Karpas-422 (cell line): Measurements from ENCODE around the gene C8G. TPM values are rescaled to one million over a fixed set of nuclear protein-coding genes. Genes with fewer than 3 reads are reported as not detected.

ENCODE experiments used
- DNase-seq: peaks from one replicate; pipeline ENCODE4 v3.0.0-alpha.2; 2015
- H2AFZ ChIP-seq: fragments of 200-600 bp; sonication (generic); 2 replicates; pipeline ENCODE4 v1.6.1; 2014; ENCODE audit warnings: antibody characterized with exemption, low read length, mixed read lengths
- H3K27ac ChIP-seq: fragments of 200-600 bp; sonication (generic); 2 replicates; pipeline ENCODE4 v1.5.1; 2014; ENCODE audit warnings: mild to moderate bottlenecking, low read length, moderate library complexity
- H3K27me3 ChIP-seq: fragments of 200-600 bp; sonication (generic); 2 replicates; pipeline ENCODE4 v1.6.1; 2014; ENCODE audit warnings: low read length, mixed read lengths
- H3K36me3 ChIP-seq: fragments of 200-600 bp; sonication (generic); 2 replicates; pipeline ENCODE4 v1.6.1; 2014; ENCODE audit warnings: low read length, mixed read lengths; ENCODE audit not compliant: insufficient read depth
- H3K4me1 ChIP-seq: fragments of 200-600 bp; sonication (generic); 2 replicates; pipeline ENCODE4 v1.6.1; 2014; ENCODE audit warnings: mild to moderate bottlenecking, low read length, mixed read lengths
- H3K4me2 ChIP-seq: fragments of 200-600 bp; sonication (generic); 2 replicates; pipeline ENCODE4 v1.6.1; 2014; ENCODE audit warnings: low read length, low read depth, mild to moderate bottlenecking; ENCODE audit not compliant: poor library complexity, severe bottlenecking
- H3K4me3 ChIP-seq: fragments of 200-600 bp; sonication (generic); 2 replicates; pipeline ENCODE4 v1.5.1; 2014; ENCODE audit warnings: mild to moderate bottlenecking, antibody characterized with exemption, low read length, mixed read lengths
- H3K79me2 ChIP-seq: fragments of 200-600 bp; sonication (generic); 2 replicates; pipeline ENCODE4 v1.6.1; 2014; ENCODE audit warnings: mild to moderate bottlenecking, low read length, mixed read lengths
- H3K9ac ChIP-seq: fragments of 200-600 bp; sonication (generic); 2 replicates; pipeline ENCODE4 v1.6.0; 2014; ENCODE audit warnings: low read length
- H3K9me2 ChIP-seq: fragments of 200-600 bp; sonication (generic), shearing (Covaris generic); replicated peaks from 2 replicates; pipeline ENCODE4 v1.6.0; 2014; ENCODE audit warnings: mild to moderate bottlenecking, low read length, moderate library complexity; ENCODE audit not compliant: insufficient read depth
- H3K9me3 ChIP-seq: fragments of 300-700, 200-600 bp; sonication (generic); 2 replicates; pipeline ENCODE4 v1.6.1; 2014; ENCODE audit warnings: low read length, mixed read lengths
- H4K20me1 ChIP-seq: fragments of 200-600 bp; sonication (generic); 2 replicates; pipeline ENCODE4 v1.6.1; 2014; ENCODE audit warnings: mild to moderate bottlenecking, antibody characterized with exemption, low read length, low read depth; ENCODE audit not compliant: insufficient read depth
- total RNA-seq: library from RNA; depleted of rRNA; stranded (reverse); fragments of >200 nt; shearing (Covaris generic); gene quantifications from 2 replicates; pipeline ENCODE4 v1.2.3, GENCODE V29; 2014; ENCODE audit warnings: low replicate concordance

C8G gene
- total RNA-seq, 1 experiment from 2014 or later, result not detected

GRCh38 chr9:136956604-136957003, 11.6 kb downstream of the C8G start:
- Histone ChIP-seq H2AFZ (no peak overlapping the region), H3K27me3 (no peaks in the 10 kb centered on the region), H3K4me3 (no peak overlapping the region), H4K20me1 (0 out of 2 replicates have a peak, but pooled peaks cover 3% of the 10 kb centered on the region), H3K27ac (no peak overlapping the region), H3K9me2 (no peaks in the 10 kb centered on the region), H3K36me3 (no peaks in the 10 kb centered on the region), H3K9ac (no peak overlapping the region), H3K4me2 (no peak overlapping the region), H3K4me1 (no peaks in the 10 kb centered on the region), H3K9me3 (no peaks in the 10 kb centered on the region), H3K79me2 (no peaks in the 10 kb centered on the region)
- DNase-seq, result no peak

- no peak overlapping the region for H2AFZ ChIP-seq
- no peaks in the 10 kb centered on the region for H3K27me3 ChIP-seq
- no peak overlapping the region for H3K27ac ChIP-seq
- no peaks in the 10 kb centered on the region for H3K9me3 ChIP-seq
- no peak overlapping the region for H3K4me3 ChIP-seq
- H4K20me1 ChIP-seq, result 0 out of 2 replicates have a peak, but pooled peaks cover 3% of the 10 kb centered on the region
- no peak overlapping the region for H3K9ac ChIP-seq
- H3K79me2 ChIP-seq, result no peaks in the 10 kb centered on the region
- no peaks in the 10 kb centered on the region for H3K4me1 ChIP-seq
- DNase-seq, result no peak
- no peaks in the 10 kb centered on the region for H3K9me2 ChIP-seq
- H3K4me2 ChIP-seq, result no peak overlapping the region
- no peaks in the 10 kb centered on the region for H3K36me3 ChIP-seq
Observed at GRCh38 chr9:136957461-136957860, 12.4 kb downstream of the C8G start.

- H3K9ac ChIP-seq, result no peak overlapping the region
Observed at GRCh38 chr9:136957901-136958300, 12.9 kb downstream of the C8G start.

GRCh38 chr9:136958473-136958872, 13.4 kb downstream of the C8G start:
- Histone ChIP-seq H3K9ac (no peak overlapping the region), H3K4me3 (no peak overlapping the region), H4K20me1 (0 out of 2 replicates have a peak, but pooled peaks cover 3% of the 10 kb centered on the region), H3K79me2 (no peaks in the 10 kb centered on the region), H3K27me3 (no peaks in the 10 kb centered on the region), H3K27ac (no peak overlapping the region), H3K4me2 (no peak overlapping the region), H3K9me2 (no peaks in the 10 kb centered on the region), H3K9me3 (no peaks in the 10 kb centered on the region), H3K4me1 (no peaks in the 10 kb centered on the region), H2AFZ (no peak overlapping the region), H3K36me3 (no peaks in the 10 kb centered on the region)
- no peak for DNase-seq

More at GRCh38 chr9:136957901-136958300, 12.9 kb downstream of the C8G start:
- no peak overlapping the region for H2AFZ ChIP-seq
- no peaks in the 10 kb centered on the region for H3K9me2 ChIP-seq
- no peaks in the 10 kb centered on the region for H3K4me1 ChIP-seq
- 0 out of 2 replicates have a peak, but pooled peaks cover 3% of the 10 kb centered on the region for H4K20me1 ChIP-seq
- no peaks in the 10 kb centered on the region for H3K36me3 ChIP-seq
- no peak overlapping the region for H3K4me2 ChIP-seq
- H3K27me3 ChIP-seq, result no peaks in the 10 kb centered on the region
- DNase-seq, result no peak
- H3K4me3 ChIP-seq, result no peak overlapping the region
- H3K79me2 ChIP-seq, result no peaks in the 10 kb centered on the region
- H3K27ac ChIP-seq, result no peak overlapping the region
- no peaks in the 10 kb centered on the region for H3K9me3 ChIP-seq

- Histone ChIP-seq H2AFZ (no peak overlapping the region), H3K79me2 (no peaks in the 10 kb centered on the region), H3K27me3 (no peaks in the 10 kb centered on the region), H3K4me1 (no peaks in the 10 kb centered on the region), H3K9me3 (no peaks in the 10 kb centered on the region), H3K27ac (no peak overlapping the region), H3K4me3 (no peak overlapping the region), H3K9ac (no peak overlapping the region), H3K4me2 (no peak overlapping the region), H4K20me1 (0 out of 2 replicates have a peak, but pooled peaks cover 3% of the 10 kb centered on the region), H3K9me2 (no peaks in the 10 kb centered on the region), H3K36me3 (no peaks in the 10 kb centered on the region)
- no peak for DNase-seq
Observed at GRCh38 chr9:136958898-136959850, 14.1 kb downstream of the C8G start.

GRCh38 chr9:136960212-136960937, 15.3 kb downstream of the C8G start:
- H3K9me3 ChIP-seq, result no peaks in the 10 kb centered on the region
- H3K9ac ChIP-seq, result no peak overlapping the region
- no peaks in the 10 kb centered on the region for H3K4me1 ChIP-seq
- no peaks in the 10 kb centered on the region for H3K36me3 ChIP-seq
- H3K79me2 ChIP-seq, result no peaks in the 10 kb centered on the region
- DNase-seq, result no peak
- H4K20me1 ChIP-seq, result 0 out of 2 replicates have a peak, but pooled peaks cover 3% of the 10 kb centered on the region
- H3K4me2 ChIP-seq, result no peak overlapping the region
- H2AFZ ChIP-seq, result no peak overlapping the region
- no peak overlapping the region for H3K27ac ChIP-seq
- H3K9me2 ChIP-seq, result no peaks in the 10 kb centered on the region
- no peak overlapping the region for H3K4me3 ChIP-seq
- H3K27me3 ChIP-seq, result no peaks in the 10 kb centered on the region

GRCh38 chr9:136960938-136961275, 15.9 kb downstream of the C8G start:
- no peak overlapping the region for H3K27ac ChIP-seq
- DNase-seq, result no peak
- 0 out of 2 replicates have a peak, but pooled peaks cover 3% of the 10 kb centered on the region for H4K20me1 ChIP-seq
- no peaks in the 10 kb centered on the region for H3K9me2 ChIP-seq
- H2AFZ ChIP-seq, result no peak overlapping the region
- no peaks in the 10 kb centered on the region for H3K9me3 ChIP-seq
- no peak overlapping the region for H3K9ac ChIP-seq
- no peaks in the 10 kb centered on the region for H3K36me3 ChIP-seq
- no peaks in the 10 kb centered on the region for H3K79me2 ChIP-seq
- H3K4me2 ChIP-seq, result no peak overlapping the region
- H3K4me3 ChIP-seq, result no peak overlapping the region
- no peaks in the 10 kb centered on the region for H3K27me3 ChIP-seq
- H3K4me1 ChIP-seq, result no peaks in the 10 kb centered on the region
